Gastrocnemius medialis (tissue), 4 donors: Measurements from ENCODE around the gene ANKRD49.

Source experiments
- CTCF ChIP-seq, 5 experiments: fragments of 450-650 bp in 3 of 5; fragments of 200-600 bp in 2 of 5; sonication (generic) in 2 of 5; IDR thresholded peaks in 4 of 5; conservative IDR thresholded peaks in 1 of 5; 1 replicate in 4 of 5; 2 replicates in 1 of 5; pipeline ENCODE4 v1.5.1; 2016 to 2019; ENCODE audit warnings: antibody characterized with exemption in 5 of 5, mild to moderate bottlenecking in 3 of 5, moderate library complexity in 3 of 5
- POLR2A ChIP-seq, 2 donors: fragments of 450-650 bp; IDR thresholded peaks; one replicate each; pipeline ENCODE4 v1.6.1; 2017; ENCODE audit warnings: antibody characterized with exemption in 2 of 2, mild to moderate bottlenecking in 2 of 2, moderate library complexity in 2 of 2

GRCh38 chr11:94516725-94517124, 22.9 kb downstream of the ANKRD49 start:
- TF ChIP-seq POLR2A (IDR thresholded peaks at IDR 0.05) (no peak), CTCF (IDR thresholded peaks at IDR 0.05 in 4 of 5, conservative IDR thresholded peaks at IDR 0.05 in 1 of 5) (no peak)
